Smooth muscle cell (in vitro differentiated cells): ENCODE measurements around the gene CEP83. TPM values are rescaled to one million over a fixed set of nuclear protein-coding genes. Genes with fewer than 3 reads are reported as not detected.

Experiments
- DNase-seq: peaks from one replicate; lab custom pipeline; 2025; ENCODE audit not compliant: unreplicated experiment; lab: John Stamatoyannopoulos, UW
- H2AFZ ChIP-seq: fragments of 200-600 bp; sonication (generic); 2 replicates; pipeline ENCODE4 v1.6.0; 2016; ENCODE audit warnings: antibody characterized with exemption, low read depth, mild to moderate bottlenecking
- H3F3A ChIP-seq: fragments of 200-600 bp; sonication (generic); 2 replicates; pipeline ENCODE4 v1.6.0; 2017; ENCODE audit warnings: antibody characterized with exemption, low read depth
- H3K27ac ChIP-seq: fragments of 200-600 bp; sonication (generic); 2 replicates; pipeline ENCODE4 v1.5.1; 2016; ENCODE audit warnings: low read depth, mild to moderate bottlenecking
- H3K27me3 ChIP-seq: fragments of 200-600 bp; sonication (generic); 2 replicates; pipeline ENCODE4 v1.6.1; 2016; ENCODE audit warnings: low read depth, mild to moderate bottlenecking
- H3K36me3 ChIP-seq: fragments of 200-600 bp; sonication (generic); 2 replicates; pipeline ENCODE4 v1.5.1; 2016; ENCODE audit warnings: low read depth
- H3K4me1 ChIP-seq: fragments of 200-600 bp; sonication (generic); 2 replicates; pipeline ENCODE4 v1.5.1; 2016; ENCODE audit warnings: low read depth
- H3K4me2 ChIP-seq: fragments of 200-600 bp; sonication (generic); 2 replicates; pipeline ENCODE4 v1.6.0; 2016; ENCODE audit warnings: mild to moderate bottlenecking
- H3K4me3 ChIP-seq: fragments of 200-600 bp; sonication (generic); 2 replicates; pipeline ENCODE4 v1.5.1; 2016; ENCODE audit warnings: mild to moderate bottlenecking
- H3K79me2 ChIP-seq: fragments of 200-600 bp; sonication (generic); 2 replicates; pipeline ENCODE4 v1.6.0; 2016; ENCODE audit warnings: low read depth, mild to moderate bottlenecking
- H3K9ac ChIP-seq: fragments of 200-600 bp; sonication (generic); 2 replicates; pipeline ENCODE4 v1.6.0; 2016; ENCODE audit warnings: low read depth
- H3K9me3 ChIP-seq: fragments of 200-600 bp; sonication (generic); replicated peaks from 2 replicates; pipeline ENCODE4 v1.5.1; 2016; ENCODE audit warnings: low read depth
- H4K20me1 ChIP-seq: fragments of 200-600 bp; sonication (generic); 2 replicates; pipeline ENCODE4 v1.6.0; 2016; ENCODE audit warnings: low read depth
- CTCF ChIP-seq: fragments of 200-600 bp; sonication (generic); IDR thresholded peaks from 2 replicates; pipeline ENCODE4 v1.5.1; 2017; ENCODE audit warnings: borderline replicate concordance, mild to moderate bottlenecking, antibody characterized with exemption; ENCODE audit not compliant: insufficient read depth, poor library complexity, severe bottlenecking
- WGBS: methylation state at CpG from one replicate; pipeline ENCODE4 v1.1.7; 2016; ENCODE audit warnings: low lambda C conversion rate; 5-methylcytosine and 5-hydroxymethylcytosine counted together
- polyA plus RNA-seq: library from polyadenylated mRNA; unstranded; fragments of >200 nt; fragmentation: Nextera tagmentation; extraction: Ambion mirVana; gene quantifications from 2 replicates; pipeline ENCODE4 v1.2.1, GENCODE V29; 2016
- total RNA-seq: library from RNA; depleted of rRNA; stranded (reverse); fragments of >200 nt; gene quantifications from 2 replicates; pipeline ENCODE4 v1.2.3, GENCODE V29; 2014

The CEP83 gene
- total and polyA plus RNA-seq, 2 experiments from 2014 or later = 2.8 to 30.3 TPM

- H3K27ac ChIP-seq = no peak overlapping the region
- no peaks in the 10 kb centered on the region for H3K4me1 ChIP-seq
- 97% methylated on average over 1 of the region's 1 CpG for WGBS
- H4K20me1 ChIP-seq = no peaks in the 10 kb centered on the region
- H3F3A ChIP-seq = no peaks in the 10 kb centered on the region
- H3K4me3 ChIP-seq = no peak overlapping the region
- H2AFZ ChIP-seq = no peak overlapping the region
- no peaks in the 10 kb centered on the region for H3K79me2 ChIP-seq
- DNase-seq = no peak
- H3K27me3 ChIP-seq = no peaks in the 10 kb centered on the region
- H3K9ac ChIP-seq = no peak overlapping the region
- no peak overlapping the region for H3K4me2 ChIP-seq
- H3K36me3 ChIP-seq = peaks cover 18% of the 10 kb centered on the region
- TF ChIP-seq CTCF = no peak
- H3K9me3 ChIP-seq = peaks cover 26% of the 10 kb centered on the region
Observed at GRCh38 chr12:94353130-94353529, 106.5 kb downstream of the CEP83 start.

GRCh38 chr12:94340573-94340972 is 119.1 kb downstream of the CEP83 start:
- H3K4me2 ChIP-seq = no peak overlapping the region
- no peak overlapping the region for H2AFZ ChIP-seq
- H3K27ac ChIP-seq = no peak overlapping the region
- H3K9me3 ChIP-seq = no peaks in the 10 kb centered on the region
- no peak for TF ChIP-seq CTCF
- no peaks in the 10 kb centered on the region for H3F3A ChIP-seq
- H3K9ac ChIP-seq = no peak overlapping the region
- H3K4me1 ChIP-seq = no peaks in the 10 kb centered on the region
- no peak overlapping the region for H3K4me3 ChIP-seq
- no peaks in the 10 kb centered on the region for H3K27me3 ChIP-seq
- H3K36me3 ChIP-seq = no peaks in the 10 kb centered on the region
- H4K20me1 ChIP-seq = no peaks in the 10 kb centered on the region
- WGBS = 96% methylated on average over 6 of the region's 6 CpGs
- no peaks in the 10 kb centered on the region for H3K79me2 ChIP-seq
- DNase-seq = no peak

GRCh38 chr12:94338006-94338794 is 121.5 kb downstream of the CEP83 start:
- H3K27ac ChIP-seq = no peak overlapping the region
- no peaks in the 10 kb centered on the region for H4K20me1 ChIP-seq
- no peaks in the 10 kb centered on the region for H3K79me2 ChIP-seq
- H3K9me3 ChIP-seq = no peaks in the 10 kb centered on the region
- whole genome bisulfite sequencing = 94% methylated on average over 4 of the region's 4 CpGs
- no peaks in the 10 kb centered on the region for H3K27me3 ChIP-seq
- TF ChIP-seq CTCF = no peak
- DNase-seq = no peak
- no peak overlapping the region for H2AFZ ChIP-seq
- H3K4me3 ChIP-seq = no peak overlapping the region
- H3K4me1 ChIP-seq = no peaks in the 10 kb centered on the region
- no peaks in the 10 kb centered on the region for H3K36me3 ChIP-seq
- no peak overlapping the region for H3K4me2 ChIP-seq
- no peak overlapping the region for H3K9ac ChIP-seq
- H3F3A ChIP-seq = no peaks in the 10 kb centered on the region
